ENCODE results near the gene PPIC. TPM values are rescaled to one million over a fixed set of nuclear protein-coding genes. Genes with fewer than 3 reads are reported as not detected.

PPIC gene
- total and polyA plus RNA-seq, 2 donors (not counting 3 experiments of a cell fraction or from before 2014, with no cell fraction given): 26.5 to 36.4 TPM

DNA sequence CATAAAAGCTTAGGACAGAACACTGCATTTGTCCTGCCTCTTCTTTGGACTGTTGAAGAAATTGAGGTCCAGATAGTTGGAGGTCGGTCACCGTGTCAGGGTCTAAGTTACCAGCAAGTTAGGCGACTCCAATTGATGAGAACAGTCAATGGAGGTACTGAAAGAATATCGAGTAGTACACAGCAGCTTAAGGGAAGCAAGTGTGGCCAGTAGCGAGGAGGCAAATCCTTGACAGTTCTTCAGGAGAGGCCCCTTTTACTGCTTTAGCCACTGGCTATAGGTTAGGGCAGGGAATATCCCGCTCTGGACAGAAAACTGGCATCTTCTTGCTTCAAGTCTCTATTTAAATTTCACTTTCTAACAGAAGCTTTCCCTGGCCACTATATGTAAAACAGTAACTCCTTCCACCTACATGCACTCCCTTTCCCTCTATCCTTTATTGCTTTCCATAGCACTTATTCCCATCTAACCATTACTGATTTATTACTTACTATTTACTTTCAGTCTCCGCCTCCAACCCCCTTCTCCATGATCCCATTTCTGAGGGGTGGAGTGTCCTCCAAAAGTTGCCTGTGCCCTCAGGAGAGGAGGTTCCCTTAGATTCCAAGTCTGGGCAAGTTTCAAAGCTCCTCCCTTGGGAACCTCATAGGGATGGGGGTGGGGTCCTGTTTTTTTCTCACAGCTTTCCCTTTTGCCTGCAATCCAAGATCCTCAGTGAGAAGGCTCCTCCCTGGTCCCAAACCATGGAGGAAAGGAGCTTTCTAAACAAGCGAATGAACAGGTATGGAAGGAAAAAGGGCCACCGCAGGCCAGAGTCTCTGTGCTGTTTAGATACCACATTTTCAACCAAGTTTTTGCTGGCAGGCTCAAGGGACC is 48.4 kb upstream of the PPIC start:
- H3K4me1 ChIP-seq (ENCODE audit: control insufficient read depth, extremely low read depth, insufficient read depth, low read length): peaks cover 16% of the 10 kb centered on the region
- no peaks in the 10 kb centered on the region for H3K9me3 ChIP-seq (replicated peaks; ENCODE audit: control insufficient read depth, insufficient read depth, low read length)
- no peaks in the 10 kb centered on the region for H4K20me1 ChIP-seq (replicated peaks; ENCODE audit: control insufficient read depth, extremely low read depth, insufficient read depth, low read length)
- intact Hi-C loops (cut with micrococcal nuclease): no loop called here
- peaks cover 73 to 94% of the 10 kb centered on the region in 2 experiments for H3K27me3 ChIP-seq (ENCODE audit: control insufficient read depth in 2 of 2, insufficient read depth in 2 of 2, low read length in 2 of 2)
- H3K36me3 ChIP-seq (ENCODE audit: control insufficient read depth in 2 of 2, extremely low read depth in 1 of 2, insufficient read depth in 2 of 2, low read length in 2 of 2): no peaks in the 10 kb centered on the region
- H3K9me1 ChIP-seq (replicated peaks; ENCODE audit: control insufficient read depth, extremely low read depth, insufficient read depth, low read length): no peaks in the 10 kb centered on the region
- BruUV-seq (replicated peaks): no TSS peak
- H2AFZ ChIP-seq (ENCODE audit: low read depth, low read length): no peak overlapping the region
- dilution Hi-C loops (cut with MboI; ENCODE audit: extremely low pct_ligation_motif_present, low sequenced_read_pairs): no loop called here
- H3K4me2 ChIP-seq (ENCODE audit: insufficient read depth, low read length): no peak overlapping the region
- no peaks in the 10 kb centered on the region for H3K79me2 ChIP-seq (ENCODE audit: control insufficient read depth, insufficient read depth, low read length)
- TF ChIP-seq, protein P1, sequence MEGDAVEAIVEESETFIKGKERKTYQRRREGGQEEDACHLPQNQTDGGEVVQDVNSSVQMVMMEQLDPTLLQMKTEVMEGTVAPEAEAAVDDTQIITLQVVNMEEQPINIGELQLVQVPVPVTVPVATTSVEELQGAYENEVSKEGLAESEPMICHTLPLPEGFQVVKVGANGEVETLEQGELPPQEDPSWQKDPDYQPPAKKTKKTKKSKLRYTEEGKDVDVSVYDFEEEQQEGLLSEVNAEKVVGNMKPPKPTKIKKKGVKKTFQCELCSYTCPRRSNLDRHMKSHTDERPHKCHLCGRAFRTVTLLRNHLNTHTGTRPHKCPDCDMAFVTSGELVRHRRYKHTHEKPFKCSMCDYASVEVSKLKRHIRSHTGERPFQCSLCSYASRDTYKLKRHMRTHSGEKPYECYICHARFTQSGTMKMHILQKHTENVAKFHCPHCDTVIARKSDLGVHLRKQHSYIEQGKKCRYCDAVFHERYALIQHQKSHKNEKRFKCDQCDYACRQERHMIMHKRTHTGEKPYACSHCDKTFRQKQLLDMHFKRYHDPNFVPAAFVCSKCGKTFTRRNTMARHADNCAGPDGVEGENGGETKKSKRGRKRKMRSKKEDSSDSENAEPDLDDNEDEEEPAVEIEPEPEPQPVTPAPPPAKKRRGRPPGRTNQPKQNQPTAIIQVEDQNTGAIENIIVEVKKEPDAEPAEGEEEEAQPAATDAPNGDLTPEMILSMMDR (IDR thresholded peaks at IDR 0.05; ENCODE audit: extremely low read depth in 1 of 2, insufficient read depth in 1 of 2, low read depth in 1 of 2, low read length in 2 of 2): no peak
- TF ChIP-seq JUN (IDR thresholded peaks at IDR 0.05; ENCODE audit: borderline replicate concordance, insufficient read depth, insufficient read length, low read depth): no peak
- TF ChIP-seq MYC (IDR thresholded peaks at IDR 0.05; ENCODE audit: low read depth, low read length): no peak
- TF ChIP-seq, protein P2, sequence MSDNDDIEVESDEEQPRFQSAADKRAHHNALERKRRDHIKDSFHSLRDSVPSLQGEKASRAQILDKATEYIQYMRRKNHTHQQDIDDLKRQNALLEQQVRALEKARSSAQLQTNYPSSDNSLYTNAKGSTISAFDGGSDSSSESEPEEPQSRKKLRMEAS (IDR thresholded peaks at IDR 0.05; ENCODE audit: insufficient read depth, insufficient read length): no peak
- no peak for TF ChIP-seq POLR2AphosphoS5 (IDR thresholded peaks at IDR 0.05; ENCODE audit: insufficient read depth, low read depth, low read length)
- TF ChIP-seq EZH2 (IDR thresholded peaks at IDR 0.05; ENCODE audit: borderline replicate concordance, low read depth, low read length, severe bottlenecking): no peak
- TF ChIP-seq FOS (IDR thresholded peaks at IDR 0.05; ENCODE audit: borderline replicate concordance, insufficient read depth, low read length): no peak
- TF ChIP-seq GATA2 (IDR thresholded peaks at IDR 0.05; ENCODE audit: insufficient read depth, insufficient read length, low read depth, low read length): no peak
- no peak for FAIRE-seq
- CTCF ChIA-PET: interaction anchor here (1.3 kb wide), 1 partner anchor 12 kb away, joined by 6 read pairs; no protein-coding TSS in a partner anchor
- H3K27ac ChIP-seq (ENCODE audit: insufficient read depth, low read depth, low read length): no peak overlapping the region
- POLR2A ChIA-PET: no interaction called here
- no peak for DNase-seq (ENCODE audit: low read depth, low spot score)
- no peak overlapping the region for H3K9ac ChIP-seq (replicated peaks; ENCODE audit: extremely low read depth, insufficient read depth, low read length)
- no peak overlapping the region for H3K4me3 ChIP-seq (replicated peaks in 1 of 3; ENCODE audit: insufficient read depth in 1 of 3, low read depth in 1 of 3, low read length in 3 of 3)

Data from endothelial cell of umbilical vein (primary cell).